K562 (cell line): ENCODE measurements around the gene ZW10. TPM values are rescaled to one million over a fixed set of nuclear protein-coding genes. Genes with fewer than 3 reads are reported as not detected.

Source experiments
- HLTF ChIP-seq: fragments of 450-650 bp; IDR thresholded peaks from 2 replicates; pipeline ENCODE4 v1.6.1; 2016
- L3MBTL2 ChIP-seq: fragments of 450-650 bp; IDR thresholded peaks from 2 replicates; pipeline ENCODE4 v1.6.1; 2016; ENCODE audit warnings: mild to moderate bottlenecking, moderate library complexity
- SMAD1 ChIP-seq: fragments of 150-350 bp; IDR thresholded peaks from 2 replicates; pipeline ENCODE4 v1.6.1; 2014; ENCODE audit warnings: low read length, low read depth; ENCODE audit not compliant: partially characterized antibody
- ZNF143 ChIP-seq: sonication (generic); formaldehyde crosslinking; IDR thresholded peaks from 2 replicates; pipeline ENCODE4 v1.9.0; 2022; ENCODE audit warnings: mild to moderate bottlenecking, missing genetic modification reagents
- ZNF3 ChIP-seq: fragments of 250-450 bp; sonication (Bioruptor Pico); IDR thresholded peaks from 2 replicates; pipeline ENCODE4 v1.5.0; 2021; ENCODE audit warnings: mild to moderate bottlenecking, moderate library complexity
- ZNF778 ChIP-seq: fragments of 450-650 bp; formaldehyde crosslinking; IDR thresholded peaks from 2 replicates; pipeline ENCODE4 v1.4.0; 2020; ENCODE audit warnings: mild to moderate bottlenecking, moderate library complexity
- polyA plus RNA-seq, 8 experiments: library from polyadenylated mRNA; depleted of rRNA in 4 of 8; stranded (reverse) in 5 of 8; unstranded in 3 of 8; fragments of >200 nt; fragmentation: Nextera tagmentation in 2 of 8; fragmentation: Illumina TruSeq in 1 of 8; extraction: Ambion mirVana in 2 of 8; extraction: Trizol in 1 of 8; gene quantifications; 2 replicates each; pipeline versions ENCODE4 v1.2.1 to v1.2.3, GENCODE V29; 2011 to 2014; ENCODE audit warnings: inconsistent platforms in 1 of 8, missing spikeins in 1 of 8
- total RNA-seq, 7 experiments: library from RNA; depleted of rRNA in 6 of 7; stranded (reverse); fragments of >200 nt in 6 of 7; fragmentation: Illumina TruSeq in 2 of 7; extraction: Trizol in 2 of 7; gene quantifications; 2 replicates each; pipeline versions ENCODE4 v1.2.1 to v1.2.3, GENCODE V29; 2011 to 2021; ENCODE audit warnings: low replicate concordance in 1 of 7
- TF ChIP-seq, protein P1 (sequence below): fragments of 450-650 bp; IDR thresholded peaks from 2 replicates; pipeline ENCODE4 v1.6.1; 2016; ENCODE audit warnings: mild to moderate bottlenecking, moderate library complexity
- TF ChIP-seq, protein P2 (sequence below): IDR thresholded peaks from 3 replicates; pipeline ENCODE4 v1.6.1; 2011; ENCODE audit warnings: borderline replicate concordance, mild to moderate bottlenecking, moderate library complexity; ENCODE audit not compliant: insufficient read length; ENCODE audit errors: extremely low read depth
- TF ChIP-seq, protein P3 (sequence below): sonication (generic); formaldehyde crosslinking; IDR thresholded peaks from 2 replicates; pipeline ENCODE4 v1.9.0; 2022; ENCODE audit warnings: mild to moderate bottlenecking, missing genetic modification reagents

The ZW10 gene
- total and polyA plus RNA-seq, 9 of the 15 experiments (the other 6 are each of a cell fraction or from before 2014, with no cell fraction given), result 9.4 to 37.7 (median 25.0) TPM

DNA sequence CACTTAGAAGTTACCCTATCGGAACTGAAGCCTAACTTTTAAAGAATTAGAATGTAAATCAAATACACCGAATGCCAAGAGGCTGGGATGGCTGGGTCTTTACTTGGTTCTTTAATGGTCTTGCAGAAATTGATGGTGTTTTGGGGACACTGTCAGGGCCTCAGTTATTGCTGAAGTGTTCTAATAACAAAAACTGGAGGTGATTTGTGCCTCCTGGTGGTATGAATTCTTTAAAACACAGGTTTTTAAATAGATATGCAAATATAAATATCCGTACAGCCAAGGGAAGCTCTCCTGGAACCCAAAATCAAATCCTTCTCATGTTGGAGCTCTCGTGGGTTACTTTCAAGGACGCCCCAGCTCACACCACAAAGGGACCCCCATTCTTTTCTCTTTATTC, 48.1 kb downstream of the ZW10 start (continued):
- TF ChIP-seq, protein P1, sequence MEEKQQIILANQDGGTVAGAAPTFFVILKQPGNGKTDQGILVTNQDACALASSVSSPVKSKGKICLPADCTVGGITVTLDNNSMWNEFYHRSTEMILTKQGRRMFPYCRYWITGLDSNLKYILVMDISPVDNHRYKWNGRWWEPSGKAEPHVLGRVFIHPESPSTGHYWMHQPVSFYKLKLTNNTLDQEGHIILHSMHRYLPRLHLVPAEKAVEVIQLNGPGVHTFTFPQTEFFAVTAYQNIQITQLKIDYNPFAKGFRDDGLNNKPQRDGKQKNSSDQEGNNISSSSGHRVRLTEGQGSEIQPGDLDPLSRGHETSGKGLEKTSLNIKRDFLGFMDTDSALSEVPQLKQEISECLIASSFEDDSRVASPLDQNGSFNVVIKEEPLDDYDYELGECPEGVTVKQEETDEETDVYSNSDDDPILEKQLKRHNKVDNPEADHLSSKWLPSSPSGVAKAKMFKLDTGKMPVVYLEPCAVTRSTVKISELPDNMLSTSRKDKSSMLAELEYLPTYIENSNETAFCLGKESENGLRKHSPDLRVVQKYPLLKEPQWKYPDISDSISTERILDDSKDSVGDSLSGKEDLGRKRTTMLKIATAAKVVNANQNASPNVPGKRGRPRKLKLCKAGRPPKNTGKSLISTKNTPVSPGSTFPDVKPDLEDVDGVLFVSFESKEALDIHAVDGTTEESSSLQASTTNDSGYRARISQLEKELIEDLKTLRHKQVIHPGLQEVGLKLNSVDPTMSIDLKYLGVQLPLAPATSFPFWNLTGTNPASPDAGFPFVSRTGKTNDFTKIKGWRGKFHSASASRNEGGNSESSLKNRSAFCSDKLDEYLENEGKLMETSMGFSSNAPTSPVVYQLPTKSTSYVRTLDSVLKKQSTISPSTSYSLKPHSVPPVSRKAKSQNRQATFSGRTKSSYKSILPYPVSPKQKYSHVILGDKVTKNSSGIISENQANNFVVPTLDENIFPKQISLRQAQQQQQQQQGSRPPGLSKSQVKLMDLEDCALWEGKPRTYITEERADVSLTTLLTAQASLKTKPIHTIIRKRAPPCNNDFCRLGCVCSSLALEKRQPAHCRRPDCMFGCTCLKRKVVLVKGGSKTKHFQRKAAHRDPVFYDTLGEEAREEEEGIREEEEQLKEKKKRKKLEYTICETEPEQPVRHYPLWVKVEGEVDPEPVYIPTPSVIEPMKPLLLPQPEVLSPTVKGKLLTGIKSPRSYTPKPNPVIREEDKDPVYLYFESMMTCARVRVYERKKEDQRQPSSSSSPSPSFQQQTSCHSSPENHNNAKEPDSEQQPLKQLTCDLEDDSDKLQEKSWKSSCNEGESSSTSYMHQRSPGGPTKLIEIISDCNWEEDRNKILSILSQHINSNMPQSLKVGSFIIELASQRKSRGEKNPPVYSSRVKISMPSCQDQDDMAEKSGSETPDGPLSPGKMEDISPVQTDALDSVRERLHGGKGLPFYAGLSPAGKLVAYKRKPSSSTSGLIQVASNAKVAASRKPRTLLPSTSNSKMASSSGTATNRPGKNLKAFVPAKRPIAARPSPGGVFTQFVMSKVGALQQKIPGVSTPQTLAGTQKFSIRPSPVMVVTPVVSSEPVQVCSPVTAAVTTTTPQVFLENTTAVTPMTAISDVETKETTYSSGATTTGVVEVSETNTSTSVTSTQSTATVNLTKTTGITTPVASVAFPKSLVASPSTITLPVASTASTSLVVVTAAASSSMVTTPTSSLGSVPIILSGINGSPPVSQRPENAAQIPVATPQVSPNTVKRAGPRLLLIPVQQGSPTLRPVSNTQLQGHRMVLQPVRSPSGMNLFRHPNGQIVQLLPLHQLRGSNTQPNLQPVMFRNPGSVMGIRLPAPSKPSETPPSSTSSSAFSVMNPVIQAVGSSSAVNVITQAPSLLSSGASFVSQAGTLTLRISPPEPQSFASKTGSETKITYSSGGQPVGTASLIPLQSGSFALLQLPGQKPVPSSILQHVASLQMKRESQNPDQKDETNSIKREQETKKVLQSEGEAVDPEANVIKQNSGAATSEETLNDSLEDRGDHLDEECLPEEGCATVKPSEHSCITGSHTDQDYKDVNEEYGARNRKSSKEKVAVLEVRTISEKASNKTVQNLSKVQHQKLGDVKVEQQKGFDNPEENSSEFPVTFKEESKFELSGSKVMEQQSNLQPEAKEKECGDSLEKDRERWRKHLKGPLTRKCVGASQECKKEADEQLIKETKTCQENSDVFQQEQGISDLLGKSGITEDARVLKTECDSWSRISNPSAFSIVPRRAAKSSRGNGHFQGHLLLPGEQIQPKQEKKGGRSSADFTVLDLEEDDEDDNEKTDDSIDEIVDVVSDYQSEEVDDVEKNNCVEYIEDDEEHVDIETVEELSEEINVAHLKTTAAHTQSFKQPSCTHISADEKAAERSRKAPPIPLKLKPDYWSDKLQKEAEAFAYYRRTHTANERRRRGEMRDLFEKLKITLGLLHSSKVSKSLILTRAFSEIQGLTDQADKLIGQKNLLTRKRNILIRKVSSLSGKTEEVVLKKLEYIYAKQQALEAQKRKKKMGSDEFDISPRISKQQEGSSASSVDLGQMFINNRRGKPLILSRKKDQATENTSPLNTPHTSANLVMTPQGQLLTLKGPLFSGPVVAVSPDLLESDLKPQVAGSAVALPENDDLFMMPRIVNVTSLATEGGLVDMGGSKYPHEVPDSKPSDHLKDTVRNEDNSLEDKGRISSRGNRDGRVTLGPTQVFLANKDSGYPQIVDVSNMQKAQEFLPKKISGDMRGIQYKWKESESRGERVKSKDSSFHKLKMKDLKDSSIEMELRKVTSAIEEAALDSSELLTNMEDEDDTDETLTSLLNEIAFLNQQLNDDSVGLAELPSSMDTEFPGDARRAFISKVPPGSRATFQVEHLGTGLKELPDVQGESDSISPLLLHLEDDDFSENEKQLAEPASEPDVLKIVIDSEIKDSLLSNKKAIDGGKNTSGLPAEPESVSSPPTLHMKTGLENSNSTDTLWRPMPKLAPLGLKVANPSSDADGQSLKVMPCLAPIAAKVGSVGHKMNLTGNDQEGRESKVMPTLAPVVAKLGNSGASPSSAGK, result no peak
- no peak for TF ChIP-seq L3MBTL2
- no peak for TF ChIP-seq ZNF3 (CRISPR knock-in tag)
- no peak for TF ChIP-seq HLTF
- TF ChIP-seq, protein P2, sequence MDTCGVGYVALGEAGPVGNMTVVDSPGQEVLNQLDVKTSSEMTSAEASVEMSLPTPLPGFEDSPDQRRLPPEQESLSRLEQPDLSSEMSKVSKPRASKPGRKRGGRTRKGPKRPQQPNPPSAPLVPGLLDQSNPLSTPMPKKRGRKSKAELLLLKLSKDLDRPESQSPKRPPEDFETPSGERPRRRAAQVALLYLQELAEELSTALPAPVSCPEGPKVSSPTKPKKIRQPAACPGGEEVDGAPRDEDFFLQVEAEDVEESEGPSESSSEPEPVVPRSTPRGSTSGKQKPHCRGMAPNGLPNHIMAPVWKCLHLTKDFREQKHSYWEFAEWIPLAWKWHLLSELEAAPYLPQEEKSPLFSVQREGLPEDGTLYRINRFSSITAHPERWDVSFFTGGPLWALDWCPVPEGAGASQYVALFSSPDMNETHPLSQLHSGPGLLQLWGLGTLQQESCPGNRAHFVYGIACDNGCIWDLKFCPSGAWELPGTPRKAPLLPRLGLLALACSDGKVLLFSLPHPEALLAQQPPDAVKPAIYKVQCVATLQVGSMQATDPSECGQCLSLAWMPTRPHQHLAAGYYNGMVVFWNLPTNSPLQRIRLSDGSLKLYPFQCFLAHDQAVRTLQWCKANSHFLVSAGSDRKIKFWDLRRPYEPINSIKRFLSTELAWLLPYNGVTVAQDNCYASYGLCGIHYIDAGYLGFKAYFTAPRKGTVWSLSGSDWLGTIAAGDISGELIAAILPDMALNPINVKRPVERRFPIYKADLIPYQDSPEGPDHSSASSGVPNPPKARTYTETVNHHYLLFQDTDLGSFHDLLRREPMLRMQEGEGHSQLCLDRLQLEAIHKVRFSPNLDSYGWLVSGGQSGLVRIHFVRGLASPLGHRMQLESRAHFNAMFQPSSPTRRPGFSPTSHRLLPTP, result no peak
- TF ChIP-seq ZNF778 (CRISPR knock-in tag), result no peak
- TF ChIP-seq, protein P3, sequence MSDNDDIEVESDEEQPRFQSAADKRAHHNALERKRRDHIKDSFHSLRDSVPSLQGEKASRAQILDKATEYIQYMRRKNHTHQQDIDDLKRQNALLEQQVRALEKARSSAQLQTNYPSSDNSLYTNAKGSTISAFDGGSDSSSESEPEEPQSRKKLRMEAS (CRISPR knock-in tag), result no peak
- TF ChIP-seq SMAD1, result no peak
- TF ChIP-seq ZNF143 (CRISPR knock-in tag), result no peak
